Measurements from ENCODE around the gene BMPR1B.

DNA sequence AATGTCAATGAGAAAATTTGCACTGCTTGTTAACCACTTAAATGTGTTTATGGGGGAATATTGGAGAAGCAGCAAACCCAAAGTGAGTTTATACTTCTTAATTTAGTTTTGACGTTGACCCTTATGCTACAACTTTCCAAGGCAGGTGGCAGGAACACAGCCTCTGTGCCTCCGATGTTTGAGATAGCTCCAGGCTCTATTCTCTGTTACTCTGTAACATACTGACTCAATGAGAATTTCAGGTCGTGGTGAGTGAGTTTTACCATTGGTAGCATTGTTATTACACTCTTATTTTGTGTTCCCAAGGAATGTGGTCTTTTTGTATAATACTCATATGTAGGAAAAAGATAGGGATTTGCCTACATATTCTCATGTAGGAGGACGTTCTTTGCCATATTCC lies 210.7 kb downstream of the BMPR1B start:
- TF ChIP-seq CTCF (IDR thresholded peaks at IDR 0.05; ENCODE audit: insufficient read depth, low read length): no peak
- TF ChIP-seq, protein P1, sequence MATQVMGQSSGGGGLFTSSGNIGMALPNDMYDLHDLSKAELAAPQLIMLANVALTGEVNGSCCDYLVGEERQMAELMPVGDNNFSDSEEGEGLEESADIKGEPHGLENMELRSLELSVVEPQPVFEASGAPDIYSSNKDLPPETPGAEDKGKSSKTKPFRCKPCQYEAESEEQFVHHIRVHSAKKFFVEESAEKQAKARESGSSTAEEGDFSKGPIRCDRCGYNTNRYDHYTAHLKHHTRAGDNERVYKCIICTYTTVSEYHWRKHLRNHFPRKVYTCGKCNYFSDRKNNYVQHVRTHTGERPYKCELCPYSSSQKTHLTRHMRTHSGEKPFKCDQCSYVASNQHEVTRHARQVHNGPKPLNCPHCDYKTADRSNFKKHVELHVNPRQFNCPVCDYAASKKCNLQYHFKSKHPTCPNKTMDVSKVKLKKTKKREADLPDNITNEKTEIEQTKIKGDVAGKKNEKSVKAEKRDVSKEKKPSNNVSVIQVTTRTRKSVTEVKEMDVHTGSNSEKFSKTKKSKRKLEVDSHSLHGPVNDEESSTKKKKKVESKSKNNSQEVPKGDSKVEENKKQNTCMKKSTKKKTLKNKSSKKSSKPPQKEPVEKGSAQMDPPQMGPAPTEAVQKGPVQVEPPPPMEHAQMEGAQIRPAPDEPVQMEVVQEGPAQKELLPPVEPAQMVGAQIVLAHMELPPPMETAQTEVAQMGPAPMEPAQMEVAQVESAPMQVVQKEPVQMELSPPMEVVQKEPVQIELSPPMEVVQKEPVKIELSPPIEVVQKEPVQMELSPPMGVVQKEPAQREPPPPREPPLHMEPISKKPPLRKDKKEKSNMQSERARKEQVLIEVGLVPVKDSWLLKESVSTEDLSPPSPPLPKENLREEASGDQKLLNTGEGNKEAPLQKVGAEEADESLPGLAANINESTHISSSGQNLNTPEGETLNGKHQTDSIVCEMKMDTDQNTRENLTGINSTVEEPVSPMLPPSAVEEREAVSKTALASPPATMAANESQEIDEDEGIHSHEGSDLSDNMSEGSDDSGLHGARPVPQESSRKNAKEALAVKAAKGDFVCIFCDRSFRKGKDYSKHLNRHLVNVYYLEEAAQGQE (IDR thresholded peaks at IDR 0.05; ENCODE audit: insufficient replicate concordance, low read depth): no peak
- TF ChIP-seq POLR2AphosphoS5 (IDR thresholded peaks at IDR 0.05; ENCODE audit: low read depth): no peak
- no peak for TF ChIP-seq GABPA (IDR thresholded peaks at IDR 0.05; ENCODE audit: low read depth)
- TF ChIP-seq SPI1 (IDR thresholded peaks at IDR 0.05; ENCODE audit: borderline replicate concordance, low read depth): no peak

Measured in HL-60 (cell line).